Right lobe of liver (tissue), 6 donors: ENCODE measurements around the gene JMJD8. TPM values are rescaled to one million over a fixed set of nuclear protein-coding genes. Genes with fewer than 3 reads are reported as not detected.

Experiments used
- ATAC-seq, 4 donors: fragments of 200-7000 bp; cut with Tn5 transposase; one replicate each; pipeline ENCODE4 v1.9.1; 2020; ENCODE audit warnings: mild to moderate bottlenecking in 4 of 4, moderate library complexity in 4 of 4
- DNase-seq, 3 donors: peaks; one replicate each; pipeline ENCODE4 v3.0.0-alpha.2; 2020
- H3K27ac ChIP-seq, 3 donors: fragments of 200-600 bp; one replicate each; pipeline ENCODE4 v1.8.0; 2022
- H3K27me3 ChIP-seq, 2 donors: fragments of 200-600 bp; one replicate each; pipeline ENCODE4 v1.8.0; 2022
- H3K36me3 ChIP-seq, 4 donors: fragments of 200-600 bp; sonication (generic) in 1 of 4; one replicate each; pipeline versions ENCODE4 v1.5.1 to v1.8.0; 2017 to 2022; ENCODE audit warnings: control low read depth in 1 of 4
- H3K4me1 ChIP-seq, 4 donors: fragments of 200-600 bp; sonication (generic) in 1 of 4; one replicate each; pipeline versions ENCODE4 v1.5.1 to v1.8.0; 2017 to 2022; ENCODE audit warnings: control low read depth in 1 of 4
- H3K4me3 ChIP-seq, 3 donors: fragments of 200-600 bp; one replicate each; pipeline ENCODE4 v1.8.0; 2022
- H3K9me3 ChIP-seq, 4 donors: fragments of 200-600 bp; sonication (generic) in 1 of 4; one replicate each; pipeline versions ENCODE4 v1.5.1 to v1.8.0; 2017 to 2022; ENCODE audit warnings: control low read depth in 1 of 4
- POLR2A ChIP-seq: fragments of 450-650 bp; IDR thresholded peaks from one replicate; pipeline ENCODE4 v1.6.1; 2017; ENCODE audit warnings: antibody characterized with exemption, mild to moderate bottlenecking
- WGBS: methylation state at CpG from one replicate; pipeline ENCODE4 v1.1.6; 2018; ENCODE audit warnings: low coverage, low lambda C conversion rate; ENCODE audit not compliant: insufficient coverage; ENCODE audit errors: missing lambda C conversion rate; 5-methylcytosine and 5-hydroxymethylcytosine counted together
- intact Hi-C, 2 donors: fragments of 100-400 bp; cut with DNase I; formaldehyde crosslinking; loops; one replicate each; pipeline versions ENCODE4 v1.11.2 to v1.14.1; 2022
- total RNA-seq, 6 experiments: library from RNA; depleted of rRNA in 2 of 6; stranded (reverse); fragments of >200 nt in 2 of 6; fragmentation: NEBNext Ultra II Directional in 3 of 6; extraction: Animal tissue kit (Norgen Biotek cat#: 25700) in 3 of 6; gene quantifications; one replicate each; pipeline versions ENCODE4 v1.1.0 to v1.2.4, GENCODE V29; 2016 to 2023
- TF ChIP-seq, protein P1 (sequence below), 4 donors: fragments of 200-600 bp in 3 of 4; fragments of 450-650 bp in 1 of 4; IDR thresholded peaks; one replicate each; pipeline versions ENCODE4 v1.5.1 to v1.8.0; 2016 to 2022; ENCODE audit warnings: antibody characterized with exemption in 4 of 4, mild to moderate bottlenecking in 2 of 4
- donor health status: DM: no; HTN: yes; CAD: no.
- donor health status: DM: no; HTN: no; CAD: no.
- donor health status: DM: no; HTN: no; CAD: no.
- donor health status: DM: no; HTN: yes; CAD: no.
- donor health status: DM: no; HTN: yes; CAD: no.

Gene JMJD8
- total RNA-seq, 6 experiments from 2014 or later = 26.9 to 68.1 (median 36.9) TPM

GRCh38 chr16:680625-680945 is 3.5 kb downstream of the JMJD8 start:
- peak overlapping the region; percentile 71 to 86 (median 75) for H3K27ac ChIP-seq
- peaks cover 0 to 41% (median 13%) of the 10 kb centered on the region in 4 donors for H3K4me1 ChIP-seq
- ATAC-seq (no peak), DNase-seq (no peak)
- H3K36me3 ChIP-seq = peaks cover 0 to 14% (median 7%) of the 10 kb centered on the region in 4 donors
- H3K27me3 ChIP-seq = no peaks in the 10 kb centered on the region
- no peak for TF ChIP-seq POLR2A
- WGBS = no CpG with 5 or more reads among the region's 38 CpGs
- H3K9me3 ChIP-seq = no peaks in the 10 kb centered on the region
- intact Hi-C loops = no loop called here
- H3K4me3 ChIP-seq = peak overlapping the region; percentile 62 to 77 (median 67)

GRCh38 chr16:679814-680624 is 4.1 kb downstream of the JMJD8 start, which contains the start of gene STUB1:
Gene STUB1 (plus strand): TSS chr16:680410. CDS start chr16:680526, 116 bp downstream.
- ATAC-seq = peak; percentile 73 to 83 (median 78)
- no peaks in the 10 kb centered on the region for H3K9me3 ChIP-seq
- TF ChIP-seq, protein P1, sequence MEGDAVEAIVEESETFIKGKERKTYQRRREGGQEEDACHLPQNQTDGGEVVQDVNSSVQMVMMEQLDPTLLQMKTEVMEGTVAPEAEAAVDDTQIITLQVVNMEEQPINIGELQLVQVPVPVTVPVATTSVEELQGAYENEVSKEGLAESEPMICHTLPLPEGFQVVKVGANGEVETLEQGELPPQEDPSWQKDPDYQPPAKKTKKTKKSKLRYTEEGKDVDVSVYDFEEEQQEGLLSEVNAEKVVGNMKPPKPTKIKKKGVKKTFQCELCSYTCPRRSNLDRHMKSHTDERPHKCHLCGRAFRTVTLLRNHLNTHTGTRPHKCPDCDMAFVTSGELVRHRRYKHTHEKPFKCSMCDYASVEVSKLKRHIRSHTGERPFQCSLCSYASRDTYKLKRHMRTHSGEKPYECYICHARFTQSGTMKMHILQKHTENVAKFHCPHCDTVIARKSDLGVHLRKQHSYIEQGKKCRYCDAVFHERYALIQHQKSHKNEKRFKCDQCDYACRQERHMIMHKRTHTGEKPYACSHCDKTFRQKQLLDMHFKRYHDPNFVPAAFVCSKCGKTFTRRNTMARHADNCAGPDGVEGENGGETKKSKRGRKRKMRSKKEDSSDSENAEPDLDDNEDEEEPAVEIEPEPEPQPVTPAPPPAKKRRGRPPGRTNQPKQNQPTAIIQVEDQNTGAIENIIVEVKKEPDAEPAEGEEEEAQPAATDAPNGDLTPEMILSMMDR (IDR thresholded peaks at IDR 0.05) = no peak
- TF ChIP-seq POLR2A = peak; percentile 81
- peak; percentile 94 for DNase-seq
- peaks cover 0 to 14% (median 7%) of the 10 kb centered on the region in 4 donors for H3K36me3 ChIP-seq
- intact Hi-C loops = no loop called here
- H3K4me3 ChIP-seq = peak within 1 kb of the TSS; percentile 62 to 77 (median 67)
- H3K27ac ChIP-seq = peak within 1 kb of the TSS; percentile 71 to 86 (median 75)
- 0% methylated on average over 3 of the region's 91 CpGs for WGBS
- no peaks in the 10 kb centered on the region for H3K27me3 ChIP-seq
- peaks cover 0 to 41% (median 13%) of the 10 kb centered on the region in 4 donors for H3K4me1 ChIP-seq

DNA sequence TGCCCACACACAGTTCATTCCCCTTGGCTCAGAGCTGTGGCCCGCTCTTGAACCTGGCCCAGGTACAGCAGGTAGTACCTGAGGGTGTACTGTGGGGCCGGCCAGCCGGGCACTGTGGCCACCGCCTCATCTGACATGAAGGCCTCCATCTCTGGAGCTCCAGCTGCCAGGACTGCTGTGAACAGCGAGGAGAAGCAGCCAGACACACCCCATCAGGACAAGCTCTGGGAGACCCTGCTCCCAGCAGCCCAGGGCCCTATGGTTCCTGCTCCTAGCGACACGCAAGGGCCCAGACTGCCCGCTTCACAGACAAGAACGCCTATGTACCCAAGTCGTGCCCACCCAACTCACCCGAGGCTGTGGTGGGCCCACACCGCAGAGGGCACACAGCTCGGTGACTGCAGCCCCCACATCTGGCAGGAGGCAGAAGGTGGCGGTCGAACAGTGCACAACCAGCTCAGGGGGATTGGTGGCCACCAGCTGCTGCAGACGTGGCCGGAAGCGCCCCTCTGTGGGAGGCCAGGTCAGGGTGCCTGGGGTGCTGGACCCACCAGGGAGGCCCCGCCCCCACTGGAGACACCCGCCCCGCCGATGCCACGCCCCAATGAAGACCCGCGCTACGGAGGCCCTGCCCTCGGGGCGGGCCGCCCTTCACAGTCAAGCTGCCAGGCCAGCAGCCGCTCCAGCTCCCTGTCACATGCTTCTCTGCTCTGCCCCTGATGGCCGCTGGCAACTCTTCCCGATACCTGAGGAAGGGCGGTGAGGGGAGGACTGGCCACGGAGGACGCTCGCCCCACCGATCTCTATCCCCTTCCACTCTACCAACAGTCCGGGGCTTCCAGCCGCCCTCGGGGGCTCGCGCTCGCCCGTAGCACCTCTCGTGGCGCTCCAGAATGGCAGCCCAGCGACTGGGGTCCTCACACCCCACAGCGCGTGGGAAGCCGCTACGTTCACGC is 5.0 kb downstream of the JMJD8 start:
- intact Hi-C loops = no loop called here
- Histone ChIP-seq H3K9me3 (no peaks in the 10 kb centered on the region), H3K4me3 (peak overlapping the region; percentile 38 to 52 (median 50)), H3K36me3 (peaks cover 0 to 14% (median 7%) of the 10 kb centered on the region in 4 donors), H3K27ac (peak overlapping the region in 2 of 3 donors; percentile 45 to 55), H3K4me1 (peaks cover 0 to 34% (median 13%) of the 10 kb centered on the region in 4 donors), H3K27me3 (no peaks in the 10 kb centered on the region)
- WGBS = 5% methylated on average over 4 of the region's 52 CpGs
- TF ChIP-seq, protein P1 (IDR thresholded peaks at IDR 0.05) = no peak
- no peak for TF ChIP-seq POLR2A
- DNase-seq = peak; percentile 76 to 89 (median 86)
- ATAC-seq = peak; percentile 11 to 46 (median 40)

DNA sequence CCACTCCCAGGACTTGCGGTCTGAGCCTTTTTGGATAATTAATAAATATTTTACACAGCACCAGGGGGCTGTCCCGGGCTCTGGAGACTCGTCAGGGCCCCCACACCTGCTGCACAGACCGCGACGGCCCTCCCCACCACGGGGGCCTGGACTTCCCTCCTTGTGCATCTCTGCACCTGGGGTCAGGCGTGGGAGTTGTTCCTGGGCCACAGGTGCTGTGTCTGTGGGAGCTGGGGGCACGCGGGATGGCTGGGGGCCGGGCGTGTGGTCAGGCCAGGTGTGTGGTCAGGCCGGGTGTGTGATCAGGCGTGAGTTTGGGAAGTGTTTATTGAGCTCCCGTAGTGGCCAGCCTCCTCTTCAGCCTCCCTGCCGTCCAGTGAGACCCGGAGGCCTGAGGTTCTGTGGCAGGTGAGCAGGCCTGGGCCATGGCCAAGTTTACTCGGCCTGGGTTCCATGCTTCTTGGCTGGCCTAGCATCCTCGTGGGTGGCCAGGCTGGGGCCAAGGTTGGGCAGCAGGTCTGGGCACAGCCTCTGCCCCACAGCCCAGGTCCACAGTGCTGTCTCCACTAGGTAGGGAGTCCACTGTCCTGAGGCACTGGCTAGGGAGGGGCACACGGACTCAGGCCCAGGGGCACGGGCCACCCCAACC is 5.8 kb downstream of the JMJD8 start:
- no peaks in the 10 kb centered on the region for H3K9me3 ChIP-seq
- no peaks in the 10 kb centered on the region for H3K27me3 ChIP-seq
- intact Hi-C loops = no loop called here
- peak in 1 of 3 donors; percentile 72 for DNase-seq
- H3K4me3 ChIP-seq = no peak overlapping the region
- no CpG with 5 or more reads among the region's 21 CpGs for WGBS
- peaks cover 0 to 18% (median 7%) of the 10 kb centered on the region in 4 donors for H3K36me3 ChIP-seq
- no peak for TF ChIP-seq POLR2A
- TF ChIP-seq, protein P1 (IDR thresholded peaks at IDR 0.05) = no peak
- H3K4me1 ChIP-seq = peaks cover 0 to 30% (median 11%) of the 10 kb centered on the region in 4 donors
- H3K27ac ChIP-seq = peak overlapping the region in 1 of 3 donors; percentile 18
- no peak for ATAC-seq
